Measurements from ENCODE around the gene MYO18B. TPM values are rescaled to one million over a fixed set of nuclear protein-coding genes. Genes with fewer than 3 reads are reported as not detected.

Gene MYO18B
- total RNA-seq, 2 experiments from 2014 or later = 0.11 to 0.22 TPM

GRCh38 chr22:25764270-25765015 is 22.5 kb downstream of the MYO18B start:
- H3K4me3 Mint-ChIP-seq = no peak overlapping the region
- H3K9me3 Mint-ChIP-seq = peaks cover 8% of the 10 kb centered on the region
- no peaks in the 10 kb centered on the region for H3K27me3 Mint-ChIP-seq
- no peak overlapping the region for H3K27ac Mint-ChIP-seq
- ChIA-PET CTCF (no interaction called here), POLR2A (no interaction called here)
- Histone ChIP-seq H3K36me3 (ENCODE audit: insufficient read depth, low read length) (no peaks in the 10 kb centered on the region), H3K4me1 (ENCODE audit: insufficient read depth, low read length) (no peaks in the 10 kb centered on the region), H3K4me3 (ENCODE audit: low read length) (no peak overlapping the region), H3K27ac (ENCODE audit: low read depth in 1 of 2, low read length in 2 of 2) (no peak overlapping the region), H3K9me3 (ENCODE audit: control insufficient read depth in 1 of 2, insufficient read depth in 1 of 2, low read length in 2 of 2) (peaks cover 8 to 15% of the 10 kb centered on the region in 2 experiments), H3K27me3 (ENCODE audit: control insufficient read depth in 1 of 2, insufficient read depth in 2 of 2, low read length in 2 of 2) (peaks cover 0 to 3% of the 10 kb centered on the region in 2 experiments)
- intact Hi-C loops (cut with DNase I, micrococcal nuclease) = no loop called here
- no peak for DNase-seq
- no peaks in the 10 kb centered on the region for H3K4me1 Mint-ChIP-seq (ENCODE audit: low read depth)
- no peak for TF ChIP-seq CTCF (IDR thresholded peaks at IDR 0.05)
- no peak for ATAC-seq (ENCODE audit: poor library complexity)
- H3K36me3 Mint-ChIP-seq (ENCODE audit: low read depth) = no peaks in the 10 kb centered on the region

- no peaks in the 10 kb centered on the region for H3K4me1 ChIP-seq (ENCODE audit: insufficient read depth, low read length)
- DNase-seq (no peak), ATAC-seq (ENCODE audit: poor library complexity) (no peak)
- intact Hi-C loops (cut with DNase I, micrococcal nuclease) = no loop called here
- no peak for TF ChIP-seq CTCF (IDR thresholded peaks at IDR 0.05)
- H3K4me3 ChIP-seq (ENCODE audit: low read length) = no peak overlapping the region
- peaks cover 8 to 15% of the 10 kb centered on the region in 2 experiments for H3K9me3 ChIP-seq (ENCODE audit: control insufficient read depth in 1 of 2, insufficient read depth in 1 of 2, low read length in 2 of 2)
- H3K36me3 ChIP-seq (ENCODE audit: insufficient read depth, low read length) = no peaks in the 10 kb centered on the region
- Mint-ChIP-seq H3K4me3 (no peak overlapping the region), H3K27ac (no peak overlapping the region), H3K27me3 (no peaks in the 10 kb centered on the region), H3K9me3 (peaks cover 8% of the 10 kb centered on the region), H3K36me3 (ENCODE audit: low read depth) (no peaks in the 10 kb centered on the region), H3K4me1 (ENCODE audit: low read depth) (no peaks in the 10 kb centered on the region)
- peaks cover 0 to 3% of the 10 kb centered on the region in 2 experiments for H3K27me3 ChIP-seq (ENCODE audit: control insufficient read depth in 1 of 2, insufficient read depth in 2 of 2, low read length in 2 of 2)
- H3K27ac ChIP-seq (ENCODE audit: low read depth in 1 of 2, low read length in 2 of 2) = no peak overlapping the region
- POLR2A ChIA-PET = no interaction called here
- CTCF ChIA-PET = no interaction called here
Observed at GRCh38 chr22:25765016-25765367, 23.0 kb downstream of the MYO18B start.

GRCh38 chr22:25765801-25766200 is 23.8 kb downstream of the MYO18B start:
- no peak for DNase-seq
- no peak for ATAC-seq (ENCODE audit: poor library complexity)
- H3K4me1 Mint-ChIP-seq (ENCODE audit: low read depth) = no peaks in the 10 kb centered on the region
- no peaks in the 10 kb centered on the region for H3K36me3 Mint-ChIP-seq (ENCODE audit: low read depth)
- TF ChIP-seq CTCF (IDR thresholded peaks at IDR 0.05) = no peak
- H3K27me3 Mint-ChIP-seq = no peaks in the 10 kb centered on the region
- H3K9me3 Mint-ChIP-seq = peaks cover 8% of the 10 kb centered on the region
- H3K9me3 ChIP-seq (ENCODE audit: control insufficient read depth in 1 of 2, insufficient read depth in 1 of 2, low read length in 2 of 2) = peaks cover 8 to 15% of the 10 kb centered on the region in 2 experiments
- H3K27ac ChIP-seq (ENCODE audit: low read depth in 1 of 2, low read length in 2 of 2) = no peak overlapping the region
- no peaks in the 10 kb centered on the region for H3K4me1 ChIP-seq (ENCODE audit: insufficient read depth, low read length)
- H3K4me3 ChIP-seq (ENCODE audit: low read length) = no peak overlapping the region
- intact Hi-C loops (cut with DNase I, micrococcal nuclease) = no loop called here
- ChIA-PET POLR2A (no interaction called here), CTCF (no interaction called here)
- no peaks in the 10 kb centered on the region for H3K36me3 ChIP-seq (ENCODE audit: insufficient read depth, low read length)
- no peak overlapping the region for H3K27ac Mint-ChIP-seq
- H3K4me3 Mint-ChIP-seq = no peak overlapping the region
- H3K27me3 ChIP-seq (ENCODE audit: control insufficient read depth in 1 of 2, insufficient read depth in 2 of 2, low read length in 2 of 2) = peaks cover 0 to 3% of the 10 kb centered on the region in 2 experiments

All from CD4-positive, alpha-beta T cell (primary cell).